ENCODE measurements around the gene ZNF85.
"Not testable (repeated sequence)": the region's sequence is repeated elsewhere in the genome, so short reads cannot be mapped to it uniquely, and the experiment has no call there.

Gene ZNF85

DNA sequence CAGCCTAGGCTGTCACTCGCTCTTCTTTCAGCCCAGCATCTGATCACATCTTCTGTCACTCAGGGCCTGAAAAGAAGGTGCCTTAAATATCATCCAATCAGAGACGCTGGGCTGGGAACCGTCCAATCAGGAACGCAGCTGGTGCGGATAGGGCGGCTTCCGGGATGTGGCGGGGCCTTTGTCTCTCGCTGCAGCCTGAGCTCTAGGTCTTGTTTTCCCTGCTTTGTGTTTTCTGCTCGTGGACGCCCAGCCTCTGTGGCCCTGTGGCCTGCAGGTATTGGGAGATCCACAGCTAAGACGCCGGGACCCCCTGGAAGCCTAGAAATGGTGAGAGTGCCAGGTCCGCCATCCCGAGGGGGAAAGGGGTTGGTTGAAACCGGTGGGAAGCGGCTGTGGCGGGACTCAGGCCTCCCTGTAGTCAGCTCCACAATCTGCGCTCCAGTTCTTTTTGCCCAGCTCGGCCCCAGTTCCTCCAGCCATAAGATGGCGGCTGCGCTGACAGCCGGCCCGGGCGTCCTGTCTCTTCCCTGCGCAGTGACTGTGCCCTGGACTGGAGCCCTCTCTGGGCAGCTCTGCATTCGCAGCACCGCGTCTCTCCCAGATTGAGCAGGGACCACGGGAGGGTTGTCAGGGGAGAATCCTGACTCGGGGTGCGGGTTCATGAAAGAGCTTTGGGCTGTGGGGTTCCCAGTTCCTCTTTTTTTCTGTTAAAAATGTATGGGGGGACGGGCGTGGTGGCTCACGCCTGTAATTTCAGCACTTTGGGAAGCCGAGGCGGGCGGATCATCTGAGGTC lies at the start of gene ZNF85:
Gene ZNF85 (plus strand): TSS at position 175 of the 795 bp plus-strand sequence. CDS start 150 bp downstream, at position 325.
- TF ChIP-seq, protein P1, sequence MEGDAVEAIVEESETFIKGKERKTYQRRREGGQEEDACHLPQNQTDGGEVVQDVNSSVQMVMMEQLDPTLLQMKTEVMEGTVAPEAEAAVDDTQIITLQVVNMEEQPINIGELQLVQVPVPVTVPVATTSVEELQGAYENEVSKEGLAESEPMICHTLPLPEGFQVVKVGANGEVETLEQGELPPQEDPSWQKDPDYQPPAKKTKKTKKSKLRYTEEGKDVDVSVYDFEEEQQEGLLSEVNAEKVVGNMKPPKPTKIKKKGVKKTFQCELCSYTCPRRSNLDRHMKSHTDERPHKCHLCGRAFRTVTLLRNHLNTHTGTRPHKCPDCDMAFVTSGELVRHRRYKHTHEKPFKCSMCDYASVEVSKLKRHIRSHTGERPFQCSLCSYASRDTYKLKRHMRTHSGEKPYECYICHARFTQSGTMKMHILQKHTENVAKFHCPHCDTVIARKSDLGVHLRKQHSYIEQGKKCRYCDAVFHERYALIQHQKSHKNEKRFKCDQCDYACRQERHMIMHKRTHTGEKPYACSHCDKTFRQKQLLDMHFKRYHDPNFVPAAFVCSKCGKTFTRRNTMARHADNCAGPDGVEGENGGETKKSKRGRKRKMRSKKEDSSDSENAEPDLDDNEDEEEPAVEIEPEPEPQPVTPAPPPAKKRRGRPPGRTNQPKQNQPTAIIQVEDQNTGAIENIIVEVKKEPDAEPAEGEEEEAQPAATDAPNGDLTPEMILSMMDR (IDR thresholded peaks at IDR 0.05; ENCODE audit: insufficient read depth, low read depth, low read length, missing control alignments), result no peak
- DNase-seq (ENCODE audit: low read depth), result peak; percentile 91
- peak within 1 kb of the TSS; percentile 82 for H3K4me3 ChIP-seq (ENCODE audit: low read length)

DNA sequence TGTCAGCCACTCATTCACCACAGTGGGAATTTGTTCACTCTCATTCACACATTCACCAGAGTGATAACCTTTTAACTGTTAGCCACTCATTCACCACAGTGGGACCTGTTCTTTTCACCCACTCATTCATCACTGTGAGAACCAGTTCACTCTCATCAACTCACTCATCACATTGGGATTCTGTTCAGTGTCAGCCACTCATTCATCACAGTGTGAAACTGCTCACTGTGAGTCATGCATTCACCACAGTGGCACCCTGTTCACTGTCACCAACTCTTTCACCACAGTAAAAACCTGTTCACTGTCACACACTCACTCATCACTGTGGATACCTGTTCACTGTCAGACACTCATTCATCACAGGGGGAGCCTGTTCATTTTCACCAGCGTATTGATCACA lies 43.5 kb upstream of the ZNF85 start:
- H3K4me3 ChIP-seq (ENCODE audit: low read length), result no peak overlapping the region
- TF ChIP-seq, protein P1 (IDR thresholded peaks at IDR 0.05; ENCODE audit: insufficient read depth, low read depth, low read length, missing control alignments), result no peak
- no peak for DNase-seq (ENCODE audit: low read depth)

DNA sequence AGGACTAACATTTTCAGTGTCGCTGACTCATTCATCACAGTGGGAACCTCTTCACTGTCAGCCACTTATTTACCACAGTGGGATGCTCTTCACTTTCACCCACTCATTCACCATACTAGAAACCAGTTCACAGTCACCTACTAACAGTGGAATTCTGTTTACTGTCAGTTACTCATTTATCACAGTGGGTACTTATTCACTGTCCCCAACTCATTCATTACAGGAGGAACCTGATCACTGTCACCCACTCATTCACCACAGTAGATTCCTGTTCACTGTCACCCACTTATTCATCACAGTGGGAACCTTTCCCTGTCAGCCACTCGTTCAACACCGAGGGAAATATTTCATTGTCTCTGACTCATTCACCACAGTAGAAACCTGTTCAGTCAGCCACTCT lies 10.1 kb upstream of the ZNF85 start:
- TF ChIP-seq, protein P1 (IDR thresholded peaks at IDR 0.05; ENCODE audit: insufficient read depth, low read depth, low read length, missing control alignments), result no peak
- no peak overlapping the region for H3K4me3 ChIP-seq (ENCODE audit: low read length)
- DNase-seq (ENCODE audit: low read depth), result peak; percentile 22

DNA sequence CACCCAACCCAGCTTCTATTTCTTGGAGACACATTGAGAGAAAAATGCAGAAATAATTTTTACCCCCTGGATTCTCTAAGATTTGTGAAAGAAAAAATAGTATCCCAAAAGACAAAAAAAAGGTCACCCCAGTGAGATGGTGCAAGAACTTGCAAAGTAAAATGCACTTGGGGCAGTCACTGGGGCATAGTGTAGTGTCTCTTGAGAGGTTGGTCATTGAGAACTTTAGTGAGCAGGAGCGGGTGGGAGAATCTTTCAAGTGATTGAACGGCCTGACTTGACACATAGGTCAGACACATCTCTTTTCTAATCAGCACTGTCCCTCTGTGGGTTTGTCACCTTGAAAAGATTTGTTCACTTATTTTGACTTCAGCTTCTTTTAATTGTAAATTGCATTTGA lies 2.4 kb downstream of the ZNF85 start:
- no peak for DNase-seq (ENCODE audit: low read depth)
- H3K4me3 ChIP-seq (ENCODE audit: low read length), result no peak overlapping the region
- TF ChIP-seq, protein P1 (IDR thresholded peaks at IDR 0.05; ENCODE audit: insufficient read depth, low read depth, low read length, missing control alignments), result no peak

DNA sequence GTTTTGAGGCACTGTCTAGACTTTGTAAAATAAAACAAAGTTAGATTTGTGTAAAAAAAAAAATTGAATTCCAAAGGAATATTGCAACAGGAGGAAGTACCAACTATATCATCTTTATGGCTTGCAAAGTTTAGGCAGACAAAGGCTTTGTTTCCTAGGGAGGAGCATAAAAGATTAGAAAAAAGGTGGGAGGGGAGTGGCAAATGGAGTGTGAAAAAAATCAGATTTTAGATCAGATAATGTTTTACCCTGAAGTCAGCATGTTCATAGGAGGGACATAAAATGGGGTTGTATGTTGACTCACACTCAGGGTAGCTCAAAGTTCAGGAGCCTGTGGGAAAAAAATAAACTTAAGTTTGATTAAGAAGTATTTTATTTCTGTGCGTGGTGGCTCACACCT lies 3.7 kb downstream of the ZNF85 start:
- TF ChIP-seq, protein P1 (IDR thresholded peaks at IDR 0.05; ENCODE audit: insufficient read depth, low read depth, low read length, missing control alignments), result no peak
- H3K4me3 ChIP-seq (ENCODE audit: low read length), result no peak overlapping the region
- no peak for DNase-seq (ENCODE audit: low read depth)

DNA sequence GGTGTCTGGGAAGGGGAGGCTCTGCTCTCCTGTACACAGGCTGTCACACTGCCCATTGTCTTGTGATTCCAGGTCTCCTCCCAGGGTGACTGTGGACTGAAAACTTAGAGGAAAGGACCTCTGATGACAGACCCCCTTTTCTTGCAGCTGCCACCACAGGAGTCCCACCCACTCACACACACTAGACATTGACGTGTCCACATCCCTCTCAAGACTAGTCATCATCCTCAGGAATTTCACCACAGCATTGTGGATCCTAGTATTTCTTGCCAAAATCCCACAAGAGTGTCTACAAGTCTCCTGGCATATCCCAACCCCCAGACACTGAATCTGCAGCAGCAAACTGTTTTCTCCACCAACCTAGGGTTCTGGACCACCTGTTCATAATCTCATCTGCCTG lies 5.3 kb downstream of the ZNF85 start:
- no peak overlapping the region for H3K4me3 ChIP-seq (ENCODE audit: low read length)
- no peak for DNase-seq (ENCODE audit: low read depth)
- TF ChIP-seq, protein P1 (IDR thresholded peaks at IDR 0.05; ENCODE audit: insufficient read depth, low read depth, low read length, missing control alignments), result no peak

DNA sequence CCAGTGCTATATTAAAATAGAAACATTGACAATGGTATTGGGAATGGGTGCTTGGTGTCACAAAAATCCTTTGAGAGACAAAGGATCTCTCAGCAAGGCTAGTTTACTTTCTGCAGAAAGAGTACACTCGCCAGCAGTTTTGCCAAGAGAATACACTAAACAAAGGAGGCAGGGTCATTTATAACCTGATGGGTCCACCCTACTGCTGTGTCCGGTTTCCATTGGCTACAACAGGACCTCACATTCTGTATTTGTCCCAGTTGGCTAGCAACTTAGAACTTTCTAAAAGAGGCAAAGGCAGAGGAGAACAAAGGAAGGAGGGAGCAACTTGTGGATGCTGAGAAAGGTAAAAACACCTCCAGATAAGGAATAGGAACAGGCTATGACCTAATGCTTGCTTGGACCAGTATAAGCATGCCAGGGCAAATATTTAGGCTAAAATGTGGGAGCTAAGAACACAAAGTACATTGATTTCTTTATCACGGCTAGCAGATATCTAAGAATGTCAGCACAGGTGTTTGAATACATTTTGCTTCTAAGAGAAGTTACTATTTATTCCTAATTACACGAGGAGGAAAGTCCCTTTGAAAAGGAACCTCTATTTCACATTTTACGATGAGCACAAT lies 13.4 kb downstream of the ZNF85 start:
- DNase-seq (ENCODE audit: low read depth); H3K4me3 ChIP-seq (ENCODE audit: low read length): not testable (repeated sequence)

DNA sequence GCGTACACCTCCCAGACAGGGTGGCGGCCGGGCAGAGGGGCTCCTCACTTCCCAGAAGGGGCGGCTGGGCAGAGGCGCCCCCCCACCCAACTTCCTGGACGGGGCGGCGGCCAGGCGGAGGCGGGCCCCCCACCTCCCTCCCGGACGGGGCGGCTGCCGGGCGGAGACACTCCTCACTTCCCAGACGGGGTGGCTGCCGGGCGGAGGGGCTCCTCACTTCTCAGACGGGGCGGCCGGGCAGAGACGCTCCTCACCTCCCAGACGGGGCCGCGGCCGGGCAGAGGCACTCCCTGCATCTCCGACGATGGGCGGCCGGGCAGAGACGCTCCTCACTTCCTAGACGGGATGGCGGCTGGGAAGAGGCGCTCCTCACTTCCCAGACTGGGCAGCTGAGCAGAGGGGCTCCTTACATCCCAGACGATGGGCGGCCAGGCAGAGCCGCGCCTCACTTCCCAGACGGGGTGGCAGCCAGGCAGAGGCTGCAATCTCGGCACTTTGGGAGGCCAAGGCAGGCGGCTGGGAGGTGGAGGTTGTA lies 29.6 kb downstream of the ZNF85 start:
- not testable (repeated sequence) for DNase-seq (ENCODE audit: low read depth); H3K4me3 ChIP-seq (ENCODE audit: low read length)

All from epithelial cell of esophagus (primary cell).